Smooth muscle cell (in vitro differentiated cells): ENCODE results near the gene SLC2A6. TPM values are rescaled to one million over a fixed set of nuclear protein-coding genes. Genes with fewer than 3 reads are reported as not detected.

ENCODE experiments used
- DNase-seq: peaks from one replicate; lab custom pipeline; 2025; ENCODE audit not compliant: unreplicated experiment; lab: John Stamatoyannopoulos, UW
- H2AFZ ChIP-seq: fragments of 200-600 bp; sonication (generic); 2 replicates; pipeline ENCODE4 v1.6.0; 2016; ENCODE audit warnings: antibody characterized with exemption, low read depth, mild to moderate bottlenecking
- H3F3A ChIP-seq: fragments of 200-600 bp; sonication (generic); 2 replicates; pipeline ENCODE4 v1.6.0; 2017; ENCODE audit warnings: antibody characterized with exemption, low read depth
- H3K27ac ChIP-seq: fragments of 200-600 bp; sonication (generic); 2 replicates; pipeline ENCODE4 v1.5.1; 2016; ENCODE audit warnings: low read depth, mild to moderate bottlenecking
- H3K27me3 ChIP-seq: fragments of 200-600 bp; sonication (generic); 2 replicates; pipeline ENCODE4 v1.6.1; 2016; ENCODE audit warnings: low read depth, mild to moderate bottlenecking
- H3K36me3 ChIP-seq: fragments of 200-600 bp; sonication (generic); 2 replicates; pipeline ENCODE4 v1.5.1; 2016; ENCODE audit warnings: low read depth
- H3K4me1 ChIP-seq: fragments of 200-600 bp; sonication (generic); 2 replicates; pipeline ENCODE4 v1.5.1; 2016; ENCODE audit warnings: low read depth
- H3K4me2 ChIP-seq: fragments of 200-600 bp; sonication (generic); 2 replicates; pipeline ENCODE4 v1.6.0; 2016; ENCODE audit warnings: mild to moderate bottlenecking
- H3K4me3 ChIP-seq: fragments of 200-600 bp; sonication (generic); 2 replicates; pipeline ENCODE4 v1.5.1; 2016; ENCODE audit warnings: mild to moderate bottlenecking
- H3K79me2 ChIP-seq: fragments of 200-600 bp; sonication (generic); 2 replicates; pipeline ENCODE4 v1.6.0; 2016; ENCODE audit warnings: low read depth, mild to moderate bottlenecking
- H3K9ac ChIP-seq: fragments of 200-600 bp; sonication (generic); 2 replicates; pipeline ENCODE4 v1.6.0; 2016; ENCODE audit warnings: low read depth
- H3K9me3 ChIP-seq: fragments of 200-600 bp; sonication (generic); replicated peaks from 2 replicates; pipeline ENCODE4 v1.5.1; 2016; ENCODE audit warnings: low read depth
- H4K20me1 ChIP-seq: fragments of 200-600 bp; sonication (generic); 2 replicates; pipeline ENCODE4 v1.6.0; 2016; ENCODE audit warnings: low read depth
- WGBS: methylation state at CpG from one replicate; pipeline ENCODE4 v1.1.7; 2016; ENCODE audit warnings: low lambda C conversion rate; 5-methylcytosine and 5-hydroxymethylcytosine counted together
- polyA plus RNA-seq: library from polyadenylated mRNA; unstranded; fragments of >200 nt; fragmentation: Nextera tagmentation; extraction: Ambion mirVana; gene quantifications from 2 replicates; pipeline ENCODE4 v1.2.1, GENCODE V29; 2016
- total RNA-seq: library from RNA; depleted of rRNA; stranded (reverse); fragments of >200 nt; gene quantifications from 2 replicates; pipeline ENCODE4 v1.2.3, GENCODE V29; 2014
- TF ChIP-seq, protein P1 (sequence below): fragments of 200-600 bp; sonication (generic); IDR thresholded peaks from 2 replicates; pipeline ENCODE4 v1.5.1; 2017; ENCODE audit warnings: borderline replicate concordance, mild to moderate bottlenecking, antibody characterized with exemption; ENCODE audit not compliant: insufficient read depth, poor library complexity, severe bottlenecking

Gene SLC2A6
- total and polyA plus RNA-seq, 2 experiments from 2014 or later: 13.8 to 21.0 TPM

DNA sequence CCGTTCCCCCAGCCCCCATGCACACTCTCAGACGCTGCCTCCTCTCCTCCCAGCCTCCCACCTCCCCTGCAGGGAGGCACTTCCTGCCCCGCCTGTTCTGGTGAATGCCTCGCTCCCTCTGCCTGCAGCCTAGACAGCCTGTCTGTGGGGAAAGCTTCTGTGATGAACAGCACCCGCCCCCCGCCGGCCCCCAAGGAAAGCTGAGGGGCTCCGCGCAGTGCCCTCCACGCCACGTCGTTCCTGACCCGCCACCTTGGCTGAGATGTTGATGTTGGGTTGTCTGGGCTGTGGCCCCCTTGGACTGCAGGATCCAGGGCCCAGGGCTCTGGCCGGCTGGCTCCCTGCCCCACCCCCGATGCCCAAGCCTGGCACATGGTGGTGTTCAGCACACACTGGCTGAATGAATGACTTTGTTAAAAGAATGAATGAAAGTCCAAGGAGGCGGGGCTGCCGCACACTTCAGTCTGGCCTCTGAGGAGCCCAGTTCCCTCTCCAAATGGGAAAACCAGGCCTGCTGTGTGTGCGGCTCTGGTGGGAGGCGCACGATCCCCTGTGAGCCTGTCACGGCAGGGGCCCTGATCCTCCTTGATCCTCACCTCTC, 47.9 kb upstream of the SLC2A6 start:
- no peak for DNase-seq
- Histone ChIP-seq H3K79me2 (no peaks in the 10 kb centered on the region), H2AFZ (peak overlapping the region; percentile 76), H3K9ac (no peak overlapping the region), H3K9me3 (no peaks in the 10 kb centered on the region), H3K27ac (no peak overlapping the region), H3K4me2 (peak overlapping the region; percentile 72), H3K27me3 (no peaks in the 10 kb centered on the region), H3K4me3 (no peak overlapping the region), H3K4me1 (peaks cover 13% of the 10 kb centered on the region), H3K36me3 (no peaks in the 10 kb centered on the region), H3F3A (no peaks in the 10 kb centered on the region), H4K20me1 (no peaks in the 10 kb centered on the region)
- TF ChIP-seq, protein P1, sequence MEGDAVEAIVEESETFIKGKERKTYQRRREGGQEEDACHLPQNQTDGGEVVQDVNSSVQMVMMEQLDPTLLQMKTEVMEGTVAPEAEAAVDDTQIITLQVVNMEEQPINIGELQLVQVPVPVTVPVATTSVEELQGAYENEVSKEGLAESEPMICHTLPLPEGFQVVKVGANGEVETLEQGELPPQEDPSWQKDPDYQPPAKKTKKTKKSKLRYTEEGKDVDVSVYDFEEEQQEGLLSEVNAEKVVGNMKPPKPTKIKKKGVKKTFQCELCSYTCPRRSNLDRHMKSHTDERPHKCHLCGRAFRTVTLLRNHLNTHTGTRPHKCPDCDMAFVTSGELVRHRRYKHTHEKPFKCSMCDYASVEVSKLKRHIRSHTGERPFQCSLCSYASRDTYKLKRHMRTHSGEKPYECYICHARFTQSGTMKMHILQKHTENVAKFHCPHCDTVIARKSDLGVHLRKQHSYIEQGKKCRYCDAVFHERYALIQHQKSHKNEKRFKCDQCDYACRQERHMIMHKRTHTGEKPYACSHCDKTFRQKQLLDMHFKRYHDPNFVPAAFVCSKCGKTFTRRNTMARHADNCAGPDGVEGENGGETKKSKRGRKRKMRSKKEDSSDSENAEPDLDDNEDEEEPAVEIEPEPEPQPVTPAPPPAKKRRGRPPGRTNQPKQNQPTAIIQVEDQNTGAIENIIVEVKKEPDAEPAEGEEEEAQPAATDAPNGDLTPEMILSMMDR: no peak
- 31% methylated on average over 21 of the region's 21 CpGs for WGBS

- H3K27me3 ChIP-seq: no peaks in the 10 kb centered on the region
- no peak overlapping the region for H2AFZ ChIP-seq
- no peaks in the 10 kb centered on the region for H3K79me2 ChIP-seq
- no peaks in the 10 kb centered on the region for H4K20me1 ChIP-seq
- H3K4me1 ChIP-seq: peaks cover 13% of the 10 kb centered on the region
- H3F3A ChIP-seq: no peaks in the 10 kb centered on the region
- no peaks in the 10 kb centered on the region for H3K9me3 ChIP-seq
- H3K27ac ChIP-seq: no peak overlapping the region
- DNase-seq: no peak
- 89% methylated on average over 8 of the region's 8 CpGs for WGBS
- no peak overlapping the region for H3K4me2 ChIP-seq
- TF ChIP-seq, protein P1: no peak
- no peaks in the 10 kb centered on the region for H3K36me3 ChIP-seq
- H3K4me3 ChIP-seq: no peak overlapping the region
- H3K9ac ChIP-seq: no peak overlapping the region
These were observed 46.8 kb upstream of the SLC2A6 start for GRCh38 chr9:133525677-133526076.

- Histone ChIP-seq H3K4me1 (peaks cover 13% of the 10 kb centered on the region), H3K79me2 (no peaks in the 10 kb centered on the region), H3K9me3 (no peaks in the 10 kb centered on the region), H3F3A (no peaks in the 10 kb centered on the region), H3K9ac (no peak within 1 kb of the TSS), H3K27me3 (no peaks in the 10 kb centered on the region), H4K20me1 (no peaks in the 10 kb centered on the region), H3K36me3 (no peaks in the 10 kb centered on the region), H3K4me3 (no peak within 1 kb of the TSS), H2AFZ (no peak within 1 kb of the TSS), H3K4me2 (no peak within 1 kb of the TSS), H3K27ac (no peak within 1 kb of the TSS)
- TF ChIP-seq, protein P1: no peak
- no peak for DNase-seq
- WGBS: 97% methylated on average over 17 of the region's 17 CpGs
These were observed 45.9 kb upstream of the SLC2A6 start, which contains the start of gene MYMK for GRCh38 chr9:133524679-133525228. Gene MYMK (minus strand): TSS chr9:133524959. CDS start chr9:133524844, 115 bp downstream.

DNA sequence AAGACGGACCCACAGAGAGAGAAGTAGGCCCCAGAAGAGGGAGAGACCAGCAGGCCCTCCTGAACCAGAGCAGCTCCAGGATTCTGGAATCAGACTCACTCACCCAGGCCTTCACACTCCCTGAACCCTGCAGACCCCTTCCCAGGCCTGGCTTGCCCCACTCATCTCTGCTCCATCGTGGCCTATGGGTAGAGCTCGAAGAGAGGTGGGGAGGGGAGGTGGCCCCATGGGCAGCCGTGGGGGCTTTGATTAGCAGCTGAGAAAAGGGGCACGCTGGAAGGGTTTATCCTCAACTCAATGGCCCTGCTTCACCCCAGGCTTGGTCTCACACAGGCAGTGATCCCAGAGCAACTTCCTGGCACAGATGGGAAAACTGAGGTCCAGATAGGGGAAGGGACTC, 45.2 kb upstream of the SLC2A6 start:
- Histone ChIP-seq H3F3A (no peaks in the 10 kb centered on the region), H3K27ac (no peak overlapping the region), H3K9me3 (no peaks in the 10 kb centered on the region), H4K20me1 (no peaks in the 10 kb centered on the region), H3K79me2 (no peaks in the 10 kb centered on the region), H3K4me2 (no peak overlapping the region), H3K4me1 (peaks cover 13% of the 10 kb centered on the region), H3K4me3 (no peak overlapping the region), H3K36me3 (no peaks in the 10 kb centered on the region), H3K27me3 (no peaks in the 10 kb centered on the region), H2AFZ (no peak overlapping the region), H3K9ac (no peak overlapping the region)
- TF ChIP-seq, protein P1: no peak
- no peak for DNase-seq
- WGBS: 77% methylated on average over 5 of the region's 5 CpGs
